ENCODE measurements around the gene WLS.
"Not testable (repeated sequence)": the region's sequence is repeated elsewhere in the genome, so short reads cannot be mapped to it uniquely, and the experiment has no call there.

Gene WLS

DNA sequence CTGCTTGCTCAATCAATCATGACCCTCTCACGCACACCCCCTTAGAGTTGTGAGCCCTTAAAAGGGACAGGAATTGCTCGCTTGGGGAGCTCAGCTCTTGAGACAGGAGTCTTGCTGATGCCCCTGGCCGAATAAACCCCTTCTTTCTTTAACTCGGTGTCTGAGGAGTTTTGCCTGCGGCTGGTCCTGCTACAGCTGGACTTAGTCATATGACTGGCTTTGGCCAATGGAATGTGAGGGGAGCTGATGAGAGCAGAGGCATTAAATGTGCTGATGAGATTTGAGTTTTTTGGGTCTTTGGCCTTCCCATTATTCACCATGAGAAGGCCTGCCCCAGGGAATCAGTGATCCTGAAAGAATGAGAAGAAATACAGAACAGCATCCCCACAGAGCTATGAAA lies 24.5 kb upstream of the WLS start:
- not testable (repeated sequence) for H3K79me2 ChIP-seq (ENCODE audit: control insufficient read depth, insufficient read depth, low read length, unreplicated experiment); H3K4me1 ChIP-seq (ENCODE audit: control insufficient read depth, insufficient read depth, low read length, unreplicated experiment); H3K27ac ChIP-seq (ENCODE audit: low read depth, low read length); H2AFZ ChIP-seq (ENCODE audit: low read length, unreplicated experiment); H3K27me3 ChIP-seq (ENCODE audit: insufficient read depth, low read length); H3K4me3 ChIP-seq (ENCODE audit: low read depth, low read length); H3K36me3 ChIP-seq (ENCODE audit: insufficient read depth, low read length)

DNA sequence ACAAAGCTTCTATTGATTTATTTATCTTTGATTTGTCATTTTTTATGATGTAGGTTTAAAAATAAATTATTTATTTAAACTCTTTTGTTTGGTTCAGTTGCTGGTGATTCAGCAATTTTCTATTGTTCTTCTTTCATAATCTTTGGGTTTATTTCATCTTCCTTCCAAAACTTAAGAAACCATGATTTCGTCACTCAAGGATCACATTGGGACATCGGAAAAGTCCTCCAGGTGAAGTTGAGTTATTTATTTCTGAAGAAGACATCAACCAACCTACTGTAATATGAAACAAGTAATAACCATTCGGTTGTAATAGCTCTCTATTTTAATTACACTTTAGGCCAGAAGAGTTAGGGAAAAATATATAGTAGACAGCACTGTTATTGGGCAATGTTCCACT lies 23.0 kb upstream of the WLS start:
- 0 out of 2 replicates have a peak, but pooled peaks cover 3% of the 10 kb centered on the region for H3K36me3 ChIP-seq (ENCODE audit: insufficient read depth, low read length)
- H3K4me3 ChIP-seq (ENCODE audit: low read depth, low read length): no peak overlapping the region
- no peak overlapping the region for H3K27ac ChIP-seq (ENCODE audit: low read depth, low read length)
- H3K27me3 ChIP-seq (ENCODE audit: insufficient read depth, low read length): no peaks in the 10 kb centered on the region
- H2AFZ ChIP-seq (ENCODE audit: low read length, unreplicated experiment): no peak overlapping the region
- no peaks in the 10 kb centered on the region for H3K79me2 ChIP-seq (ENCODE audit: control insufficient read depth, insufficient read depth, low read length, unreplicated experiment)
- H3K4me1 ChIP-seq (ENCODE audit: control insufficient read depth, insufficient read depth, low read length, unreplicated experiment): no peaks in the 10 kb centered on the region

DNA sequence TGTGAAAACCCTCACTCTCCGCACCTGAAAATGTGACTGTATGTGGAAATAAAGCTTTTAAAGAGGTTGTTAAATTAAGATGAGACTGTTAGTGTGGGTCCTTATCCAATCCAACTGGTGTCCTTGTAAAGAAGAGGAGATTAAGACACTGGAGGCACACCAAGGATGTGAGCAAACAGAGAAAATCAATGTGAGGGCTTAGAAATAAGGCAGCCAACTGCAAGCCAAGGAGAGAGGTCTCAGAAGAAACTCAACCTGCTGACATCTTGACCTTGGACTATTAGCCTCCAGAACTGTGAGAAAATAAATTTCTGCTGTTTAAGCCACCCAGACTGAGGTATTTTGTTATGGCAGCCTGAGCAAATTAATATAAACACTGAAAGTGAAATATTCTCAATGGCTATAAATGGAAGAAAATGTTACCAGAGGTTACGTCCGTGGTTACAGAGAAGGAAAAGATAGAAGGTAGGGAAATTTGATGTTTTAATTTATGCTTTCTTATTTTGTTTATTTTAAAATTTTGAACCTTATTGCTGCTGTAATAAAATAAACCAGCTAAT lies 22.4 kb upstream of the WLS start:
- no peak overlapping the region for H3K4me3 ChIP-seq (ENCODE audit: low read depth, low read length)
- H3K27ac ChIP-seq (ENCODE audit: low read depth, low read length): no peak overlapping the region
- H3K27me3 ChIP-seq (ENCODE audit: insufficient read depth, low read length): no peaks in the 10 kb centered on the region
- H2AFZ ChIP-seq (ENCODE audit: low read length, unreplicated experiment): no peak overlapping the region
- H3K36me3 ChIP-seq (ENCODE audit: insufficient read depth, low read length): 0 out of 2 replicates have a peak, but pooled peaks cover 3% of the 10 kb centered on the region
- H3K79me2 ChIP-seq (ENCODE audit: control insufficient read depth, insufficient read depth, low read length, unreplicated experiment): no peaks in the 10 kb centered on the region
- no peaks in the 10 kb centered on the region for H3K4me1 ChIP-seq (ENCODE audit: control insufficient read depth, insufficient read depth, low read length, unreplicated experiment)

DNA sequence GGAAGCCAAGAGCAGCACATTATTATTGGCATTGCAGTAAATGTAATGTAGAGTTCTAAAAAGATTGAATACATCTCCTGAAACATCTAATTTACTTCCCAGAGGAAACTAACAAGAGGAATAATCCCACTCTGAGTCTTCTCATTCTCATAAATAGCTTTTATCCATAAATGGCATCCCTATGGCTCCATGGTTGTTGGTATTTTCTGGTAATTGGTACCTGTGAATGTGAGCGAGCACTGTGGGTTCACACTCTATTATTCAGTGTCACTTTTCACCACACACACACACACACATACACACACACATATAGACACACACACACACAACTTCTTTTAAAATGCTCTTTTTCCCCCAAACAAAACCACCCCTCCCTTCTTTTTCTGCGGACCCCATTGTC lies 4.7 kb upstream of the WLS start:
- H3K4me3 ChIP-seq (ENCODE audit: low read depth, low read length): no peak overlapping the region
- no peaks in the 10 kb centered on the region for H3K27me3 ChIP-seq (ENCODE audit: insufficient read depth, low read length)
- no peak overlapping the region for H2AFZ ChIP-seq (ENCODE audit: low read length, unreplicated experiment)
- H3K79me2 ChIP-seq (ENCODE audit: control insufficient read depth, insufficient read depth, low read length, unreplicated experiment): peaks cover 3% of the 10 kb centered on the region
- H3K27ac ChIP-seq (ENCODE audit: low read depth, low read length): no peak overlapping the region
- H3K4me1 ChIP-seq (ENCODE audit: control insufficient read depth, insufficient read depth, low read length, unreplicated experiment): peaks cover 4% of the 10 kb centered on the region
- H3K36me3 ChIP-seq (ENCODE audit: insufficient read depth, low read length): no peaks in the 10 kb centered on the region

DNA sequence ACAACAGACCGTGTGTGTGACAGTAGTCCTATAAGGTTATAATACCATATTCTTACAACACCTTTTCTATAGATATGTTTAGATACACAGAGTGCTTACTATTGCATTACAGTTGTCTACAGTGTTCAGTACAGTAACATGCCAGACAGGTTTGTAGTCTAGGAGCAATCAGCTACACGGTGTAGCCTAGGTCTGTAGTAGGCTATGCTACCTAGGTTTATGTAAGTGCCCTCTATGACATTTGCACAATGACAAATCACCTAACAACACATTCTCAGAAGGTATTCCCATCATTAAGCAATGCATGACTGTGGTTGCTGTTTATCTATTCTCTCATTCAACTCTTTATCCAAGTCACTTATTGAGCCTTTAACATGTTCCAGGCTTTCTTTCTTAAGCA lies 1.8 kb upstream of the WLS start:
- Histone ChIP-seq H3K4me1 (ENCODE audit: control insufficient read depth, insufficient read depth, low read length, unreplicated experiment) (peaks cover 18% of the 10 kb centered on the region), H3K36me3 (ENCODE audit: insufficient read depth, low read length) (no peaks in the 10 kb centered on the region), H3K4me3 (ENCODE audit: low read depth, low read length) (no peak overlapping the region), H3K27ac (ENCODE audit: low read depth, low read length) (no peak overlapping the region), H2AFZ (ENCODE audit: low read length, unreplicated experiment) (no peak overlapping the region), H3K79me2 (ENCODE audit: control insufficient read depth, insufficient read depth, low read length, unreplicated experiment) (peaks cover 26% of the 10 kb centered on the region), H3K27me3 (ENCODE audit: insufficient read depth, low read length) (no peaks in the 10 kb centered on the region)

DNA sequence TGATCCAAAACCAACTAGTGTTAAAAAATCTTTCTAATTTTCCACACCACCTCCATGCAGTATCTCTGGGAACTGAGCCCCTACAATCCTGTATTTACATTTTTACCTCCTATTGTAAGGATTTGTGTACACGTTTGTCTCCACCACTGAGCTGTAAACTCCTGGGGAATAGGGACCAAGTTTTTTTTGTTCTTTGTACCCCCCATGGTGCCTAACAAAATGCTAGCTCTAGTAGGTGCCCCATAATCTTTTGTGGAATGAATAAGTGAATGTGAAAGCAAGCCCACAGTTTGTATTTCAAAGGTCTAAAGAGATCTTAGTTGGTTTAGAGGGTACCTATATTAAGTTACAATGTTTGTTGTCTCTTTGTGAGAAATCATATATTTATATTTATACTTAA lies 879 bp upstream of the WLS start:
- Histone ChIP-seq H3K79me2 (ENCODE audit: control insufficient read depth, insufficient read depth, low read length, unreplicated experiment) (peaks cover 31% of the 10 kb centered on the region), H3K4me1 (ENCODE audit: control insufficient read depth, insufficient read depth, low read length, unreplicated experiment) (peaks cover 21% of the 10 kb centered on the region), H3K36me3 (ENCODE audit: insufficient read depth, low read length) (no peaks in the 10 kb centered on the region), H3K27ac (ENCODE audit: low read depth, low read length) (no peak overlapping the region), H3K4me3 (ENCODE audit: low read depth, low read length) (peak overlapping the region; percentile 85), H2AFZ (ENCODE audit: low read length, unreplicated experiment) (peak overlapping the region; percentile 54), H3K27me3 (ENCODE audit: insufficient read depth, low read length) (no peaks in the 10 kb centered on the region)

DNA sequence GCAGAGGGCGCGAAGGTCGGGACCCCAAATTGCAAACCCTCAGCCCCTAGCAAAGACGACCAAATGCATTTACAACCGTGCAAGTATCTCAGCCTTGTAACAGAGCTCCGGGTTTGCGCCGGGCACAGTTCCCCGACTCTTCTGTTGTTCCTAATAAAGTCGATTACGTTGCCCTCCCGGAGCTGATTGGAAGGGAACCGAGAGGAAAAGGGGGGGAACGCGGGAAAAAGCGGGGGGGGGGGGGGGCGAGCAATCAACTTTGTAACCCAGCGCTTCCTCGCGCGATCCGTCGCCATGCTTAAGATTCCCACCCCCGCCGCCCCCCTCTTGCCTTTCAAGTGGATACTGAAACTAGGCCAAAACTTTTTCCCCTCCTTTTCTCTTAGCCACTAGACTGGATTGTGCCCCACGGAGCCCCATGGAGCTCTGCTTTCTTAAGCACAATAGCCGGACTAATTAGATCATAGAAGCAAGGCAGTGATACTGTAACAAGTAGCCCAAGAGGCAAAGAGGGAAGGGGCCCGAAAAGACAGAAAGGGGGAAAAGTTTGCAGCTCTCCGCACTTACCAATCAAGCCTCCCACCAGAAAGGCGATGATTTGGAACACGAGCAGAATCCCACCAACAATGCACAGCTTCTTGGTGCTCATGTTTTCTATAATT lies 565 bp downstream of the WLS start:
- peak overlapping the region; percentile 58 for H3K27ac ChIP-seq (ENCODE audit: low read depth, low read length)
- H3K27me3 ChIP-seq (ENCODE audit: insufficient read depth, low read length): no peaks in the 10 kb centered on the region
- no peaks in the 10 kb centered on the region for H3K36me3 ChIP-seq (ENCODE audit: insufficient read depth, low read length)
- peaks cover 21% of the 10 kb centered on the region for H3K4me1 ChIP-seq (ENCODE audit: control insufficient read depth, insufficient read depth, low read length, unreplicated experiment)
- peaks cover 42% of the 10 kb centered on the region for H3K79me2 ChIP-seq (ENCODE audit: control insufficient read depth, insufficient read depth, low read length, unreplicated experiment)
- H2AFZ ChIP-seq (ENCODE audit: low read length, unreplicated experiment): peak overlapping the region; percentile 54
- peak overlapping the region; percentile 85 for H3K4me3 ChIP-seq (ENCODE audit: low read depth, low read length)

DNA sequence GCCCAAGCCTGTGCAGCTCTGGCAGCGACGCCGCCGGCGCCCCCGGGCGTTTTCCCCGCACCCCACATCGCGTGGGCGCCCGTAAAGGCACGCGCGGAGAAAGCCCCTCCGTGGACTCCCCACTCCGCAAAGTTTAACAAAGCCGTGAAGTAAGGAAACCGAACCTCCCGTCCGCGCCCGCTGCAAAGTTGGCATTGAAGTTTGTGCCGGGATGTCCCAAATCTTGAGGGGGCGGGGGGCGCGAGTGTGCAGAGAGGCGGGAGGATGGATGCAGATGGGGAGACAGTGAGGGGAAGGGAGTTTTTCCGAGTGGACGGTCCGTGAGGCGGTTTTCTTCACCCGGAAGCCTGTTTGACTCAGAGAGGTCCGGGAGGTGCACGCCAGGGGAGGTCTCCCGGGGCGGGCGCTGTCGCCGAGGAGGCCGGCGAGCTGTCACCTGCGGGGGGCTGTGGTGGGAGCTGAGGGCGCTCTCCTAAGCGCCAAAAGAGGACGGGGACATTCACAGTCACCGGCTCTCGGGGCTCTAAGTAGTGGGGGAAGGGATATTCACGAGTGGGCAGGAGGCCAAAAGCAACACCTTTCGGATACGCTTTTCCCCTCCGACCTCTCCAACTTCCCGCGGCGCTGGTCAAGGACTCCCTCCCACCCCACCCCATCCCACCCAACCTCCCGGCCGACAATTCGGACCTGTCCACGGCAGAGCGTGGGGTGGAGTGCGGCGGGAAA lies 1.3 kb downstream of the WLS start:
- Histone ChIP-seq H3K36me3 (ENCODE audit: insufficient read depth, low read length) (no peaks in the 10 kb centered on the region; the same call in 1 of the 2 replicates), H3K79me2 (ENCODE audit: control insufficient read depth, insufficient read depth, low read length, unreplicated experiment) (peaks cover 48% of the 10 kb centered on the region), H3K4me1 (ENCODE audit: control insufficient read depth, insufficient read depth, low read length, unreplicated experiment) (peaks cover 22% of the 10 kb centered on the region), H3K27me3 (ENCODE audit: insufficient read depth, low read length) (no peaks in the 10 kb centered on the region), H3K27ac (ENCODE audit: low read depth, low read length) (peak overlapping the region; percentile 58), H3K4me3 (ENCODE audit: low read depth, low read length) (peak overlapping the region; percentile 85), H2AFZ (ENCODE audit: low read length, unreplicated experiment) (no peak overlapping the region)

DNA sequence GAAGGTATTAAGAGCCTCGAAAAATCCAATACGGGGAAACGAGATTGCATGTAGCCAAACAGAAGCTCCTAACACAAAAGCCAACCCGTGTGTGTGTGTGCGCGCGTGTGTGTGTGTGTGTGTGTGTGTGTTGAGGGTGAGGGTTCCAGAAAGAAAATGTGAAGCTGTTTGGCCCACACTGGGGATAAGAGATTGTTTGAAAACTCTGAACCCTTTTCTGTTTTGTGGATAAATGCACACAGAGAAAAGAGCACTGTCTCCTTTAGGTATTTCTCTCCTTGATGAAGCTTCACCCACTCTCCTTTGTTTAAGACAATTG lies 1.9 kb downstream of the WLS start:
- peaks cover 27% of the 10 kb centered on the region for H3K4me1 ChIP-seq (ENCODE audit: control insufficient read depth, insufficient read depth, low read length, unreplicated experiment)
- no peak overlapping the region for H2AFZ ChIP-seq (ENCODE audit: low read length, unreplicated experiment)
- H3K27ac ChIP-seq (ENCODE audit: low read depth, low read length): peak overlapping the region; percentile 30
- no peaks in the 10 kb centered on the region; the same call in 1 of the 2 replicates for H3K36me3 ChIP-seq (ENCODE audit: insufficient read depth, low read length)
- peaks cover 54% of the 10 kb centered on the region for H3K79me2 ChIP-seq (ENCODE audit: control insufficient read depth, insufficient read depth, low read length, unreplicated experiment)
- H3K27me3 ChIP-seq (ENCODE audit: insufficient read depth, low read length): no peaks in the 10 kb centered on the region
- peak overlapping the region; percentile 85 for H3K4me3 ChIP-seq (ENCODE audit: low read depth, low read length)

DNA sequence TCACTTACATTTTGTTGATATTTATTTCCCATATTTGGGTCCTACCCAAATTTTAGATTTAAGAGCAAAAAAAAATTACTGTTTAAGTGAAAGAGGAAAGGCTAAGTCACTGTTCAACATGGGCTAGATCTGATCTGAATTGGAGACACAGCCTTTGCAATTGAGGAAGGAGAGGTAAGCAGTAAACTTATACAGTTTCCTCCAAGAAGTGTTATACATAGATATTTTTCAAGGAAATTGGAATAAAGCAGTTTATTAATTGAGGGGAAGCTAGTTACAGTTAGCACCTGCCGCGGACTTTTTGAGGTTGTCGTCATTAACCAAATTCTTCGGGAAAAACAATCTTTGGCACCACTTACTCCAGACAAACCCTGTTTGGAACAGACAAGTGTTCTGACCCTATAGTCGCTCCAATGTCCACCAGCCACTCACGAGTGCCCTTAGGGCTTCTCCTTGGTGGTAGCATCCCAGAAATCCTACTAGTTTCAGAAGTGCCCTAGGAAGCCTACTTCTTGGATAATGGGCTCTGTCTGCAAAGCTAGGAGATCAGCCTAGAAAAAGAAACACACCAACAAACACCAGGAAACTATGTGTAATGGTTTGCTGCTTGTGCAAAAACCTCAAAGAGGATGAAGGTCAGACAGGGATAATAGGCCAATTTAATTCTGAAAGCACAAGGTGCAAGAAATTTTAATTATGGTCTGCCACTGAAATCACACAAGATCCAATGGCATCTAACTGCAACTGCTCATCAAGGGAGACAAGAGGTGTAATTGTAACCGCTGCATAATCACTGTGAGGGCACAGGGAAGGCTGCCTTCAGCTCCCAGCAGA lies 2.5 kb downstream of the WLS start:
- peak overlapping the region; percentile 85 for H3K4me3 ChIP-seq (ENCODE audit: low read depth, low read length)
- no peaks in the 10 kb centered on the region for H3K27me3 ChIP-seq (ENCODE audit: insufficient read depth, low read length)
- peaks cover 58% of the 10 kb centered on the region for H3K79me2 ChIP-seq (ENCODE audit: control insufficient read depth, insufficient read depth, low read length, unreplicated experiment)
- H3K36me3 ChIP-seq (ENCODE audit: insufficient read depth, low read length): no peaks in the 10 kb centered on the region; the same call in 1 of the 2 replicates
- peak overlapping the region; percentile 0 for H2AFZ ChIP-seq (ENCODE audit: low read length, unreplicated experiment)
- H3K27ac ChIP-seq (ENCODE audit: low read depth, low read length): peak overlapping the region; percentile 11; the same call in 1 of the 2 replicates
- H3K4me1 ChIP-seq (ENCODE audit: control insufficient read depth, insufficient read depth, low read length, unreplicated experiment): peaks cover 27% of the 10 kb centered on the region

Measured in ACC112 (cell line).